ENCODE data around the gene PYGO1. TPM values are rescaled to one million over a fixed set of nuclear protein-coding genes. Genes with fewer than 3 reads are reported as not detected.

Gene PYGO1, protein sequence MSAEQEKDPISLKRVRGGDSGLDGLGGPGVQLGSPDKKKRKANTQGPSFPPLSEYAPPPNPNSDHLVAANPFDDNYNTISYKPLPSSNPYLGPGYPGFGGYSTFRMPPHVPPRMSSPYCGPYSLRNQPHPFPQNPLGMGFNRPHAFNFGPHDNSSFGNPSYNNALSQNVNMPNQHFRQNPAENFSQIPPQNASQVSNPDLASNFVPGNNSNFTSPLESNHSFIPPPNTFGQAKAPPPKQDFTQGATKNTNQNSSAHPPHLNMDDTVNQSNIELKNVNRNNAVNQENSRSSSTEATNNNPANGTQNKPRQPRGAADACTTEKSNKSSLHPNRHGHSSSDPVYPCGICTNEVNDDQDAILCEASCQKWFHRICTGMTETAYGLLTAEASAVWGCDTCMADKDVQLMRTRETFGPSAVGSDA
- polyA plus RNA-seq (2011; rRNA removed) (7.7 and 10.7 TPM in 2 replicates), polyA minus RNA-seq (2011; rRNA and poly(A)+ RNA removed) (7.5 and 13.3 TPM in 2 replicates)

DNA sequence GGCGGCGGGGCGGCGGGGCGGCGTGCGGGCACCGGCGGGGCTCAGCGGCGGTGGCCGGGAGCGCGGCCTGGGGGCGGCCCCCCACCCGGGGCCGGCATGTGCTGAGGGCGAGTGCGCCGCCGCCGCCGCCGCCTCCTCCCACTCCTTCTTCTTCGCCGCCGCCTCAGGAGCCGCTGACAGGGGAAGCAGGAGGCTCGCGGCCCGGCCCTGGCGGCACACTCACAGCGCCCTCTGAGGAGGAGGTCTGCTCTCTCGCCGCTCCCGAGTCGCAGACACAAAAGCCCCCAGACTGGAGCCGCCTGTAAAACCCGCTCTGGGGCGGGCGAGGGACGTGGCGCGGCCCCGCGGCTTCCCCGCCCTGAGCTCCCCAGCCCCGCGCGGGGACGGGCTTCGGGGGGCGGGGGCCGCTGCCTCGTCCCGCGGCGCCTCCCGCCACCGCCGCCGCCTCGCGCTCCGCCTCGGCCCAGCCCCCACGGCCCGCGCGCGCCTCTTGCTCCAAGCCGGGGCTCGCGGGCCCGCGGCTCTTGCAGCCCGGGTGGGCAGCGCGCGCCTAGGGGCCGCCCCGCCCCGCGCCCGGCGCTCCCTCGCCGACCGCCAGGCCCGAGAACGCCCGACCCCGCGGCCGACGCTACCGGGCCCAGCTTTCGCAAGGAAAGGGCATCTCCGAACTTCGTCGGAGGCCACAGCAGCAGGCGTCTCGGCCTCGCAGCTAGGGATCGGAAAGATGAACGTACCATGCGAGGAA is at the start of gene PYGO1:
PYGO1 (minus strand) TSS at position 276 of the 745 bp plus-strand sequence. CDS start 462 bp downstream, outside the sequence.
- CTCF ChIA-PET = interaction anchor here (0.6 to 1.2 kb wide), 7 partner anchors 29 to 337 kb away, joined by 3 to 6 read pairs (median 3); no protein-coding TSS in a partner anchor
- POLR2A ChIA-PET = no interaction called here

DNA sequence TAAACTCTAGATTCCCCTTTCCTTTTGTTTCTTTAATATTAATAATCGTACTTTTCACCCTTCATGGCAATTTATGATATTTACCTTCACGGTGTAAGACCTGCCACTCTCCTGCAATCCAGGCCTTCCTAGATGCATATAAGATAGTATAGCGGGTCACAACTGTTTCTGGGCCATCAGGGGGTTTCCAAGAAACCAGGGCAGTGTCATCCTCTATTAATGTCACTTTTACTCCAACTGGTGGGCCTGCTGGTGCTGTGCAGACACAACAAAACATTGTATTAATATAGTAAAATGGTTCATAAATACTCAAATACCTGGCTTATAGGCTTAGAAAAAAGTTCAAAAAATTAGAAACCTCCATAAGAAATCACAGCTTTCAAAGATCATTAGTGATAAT is 48.9 kb upstream of the PYGO1 start:
- TF ChIP-seq, protein P1, sequence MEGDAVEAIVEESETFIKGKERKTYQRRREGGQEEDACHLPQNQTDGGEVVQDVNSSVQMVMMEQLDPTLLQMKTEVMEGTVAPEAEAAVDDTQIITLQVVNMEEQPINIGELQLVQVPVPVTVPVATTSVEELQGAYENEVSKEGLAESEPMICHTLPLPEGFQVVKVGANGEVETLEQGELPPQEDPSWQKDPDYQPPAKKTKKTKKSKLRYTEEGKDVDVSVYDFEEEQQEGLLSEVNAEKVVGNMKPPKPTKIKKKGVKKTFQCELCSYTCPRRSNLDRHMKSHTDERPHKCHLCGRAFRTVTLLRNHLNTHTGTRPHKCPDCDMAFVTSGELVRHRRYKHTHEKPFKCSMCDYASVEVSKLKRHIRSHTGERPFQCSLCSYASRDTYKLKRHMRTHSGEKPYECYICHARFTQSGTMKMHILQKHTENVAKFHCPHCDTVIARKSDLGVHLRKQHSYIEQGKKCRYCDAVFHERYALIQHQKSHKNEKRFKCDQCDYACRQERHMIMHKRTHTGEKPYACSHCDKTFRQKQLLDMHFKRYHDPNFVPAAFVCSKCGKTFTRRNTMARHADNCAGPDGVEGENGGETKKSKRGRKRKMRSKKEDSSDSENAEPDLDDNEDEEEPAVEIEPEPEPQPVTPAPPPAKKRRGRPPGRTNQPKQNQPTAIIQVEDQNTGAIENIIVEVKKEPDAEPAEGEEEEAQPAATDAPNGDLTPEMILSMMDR (IDR thresholded peaks at IDR 0.05; ENCODE audit: low read depth, low read length) = no peak
- Histone ChIP-seq H3K9me3 (ENCODE audit: control insufficient read depth, insufficient read depth, low read length) (no peaks in the 10 kb centered on the region), H3K27ac (ENCODE audit: low read depth, low read length) (no peak overlapping the region), H3K27me3 (ENCODE audit: control insufficient read depth, insufficient read depth, low read length) (no peaks in the 10 kb centered on the region), H3K4me3 (ENCODE audit: low read depth, low read length) (no peak overlapping the region)
- no peak for DNase-seq (ENCODE audit: low read depth, low spot score)
- POLR2A ChIA-PET = no interaction called here
- CTCF ChIA-PET = interaction anchor here (0.6 to 3.4 kb wide), 5 partner anchors 10 to 198 kb away, joined by 3 to 19 read pairs (median 3); no protein-coding TSS in a partner anchor

More for the DNA sequence above, at the start of gene PYGO1:
- TF ChIP-seq, protein P1 (IDR thresholded peaks at IDR 0.05; ENCODE audit: low read depth, low read length) = no peak; the same call in 1 of the 2 replicates
- no peaks in the 10 kb centered on the region; the same call in 1 of the 2 replicates for H3K9me3 ChIP-seq (ENCODE audit: control insufficient read depth, insufficient read depth, low read length)
- H3K27me3 ChIP-seq (ENCODE audit: control insufficient read depth, insufficient read depth, low read length) = no peaks in the 10 kb centered on the region
- H3K4me3 ChIP-seq (ENCODE audit: low read depth, low read length) = peak within 1 kb of the TSS; percentile 77
- peak within 1 kb of the TSS; percentile 83 for H3K27ac ChIP-seq (ENCODE audit: low read depth, low read length)
- DNase-seq (ENCODE audit: low read depth, low spot score) = peak; percentile 24

DNA sequence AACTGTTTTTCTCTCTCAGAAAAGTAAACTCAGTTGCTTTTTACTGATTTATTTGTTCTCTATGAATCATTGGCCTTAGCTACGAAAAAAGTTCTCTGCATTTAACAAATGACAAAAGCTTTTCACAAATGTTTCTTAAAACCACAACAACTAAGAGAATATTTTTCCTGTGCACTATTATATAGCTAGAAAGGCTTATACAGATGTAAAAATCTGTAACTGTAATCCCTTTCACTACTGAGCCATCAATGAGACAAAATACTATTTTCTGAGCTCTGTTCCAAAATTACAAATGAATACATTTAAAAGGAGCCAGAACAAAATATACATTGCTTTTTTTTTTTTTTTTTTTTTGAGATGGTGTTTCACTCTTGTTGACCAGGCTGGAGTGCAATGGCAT is 45.6 kb upstream of the PYGO1 start:
- Histone ChIP-seq H3K27me3 (ENCODE audit: control insufficient read depth, insufficient read depth, low read length) (no peaks in the 10 kb centered on the region), H3K27ac (ENCODE audit: low read depth, low read length) (no peak overlapping the region), H3K4me3 (ENCODE audit: low read depth, low read length) (no peak overlapping the region), H3K9me3 (ENCODE audit: control insufficient read depth, insufficient read depth, low read length) (no peaks in the 10 kb centered on the region)
- CTCF ChIA-PET = interaction anchor here (0.7 to 1.8 kb wide), 5 partner anchors 15 to 225 kb away, joined by 3 to 10 read pairs (median 4); partner anchors contain the start of genes CCPG1 and PIERCE2
- TF ChIP-seq, protein P1 (IDR thresholded peaks at IDR 0.05; ENCODE audit: low read depth, low read length) = no peak
- POLR2A ChIA-PET = interaction anchor here (0.6 to 0.7 kb wide), 2 partner anchors 190 to 524 kb away, joined by 3 to 7 read pairs; no protein-coding TSS in a partner anchor
- no peak for DNase-seq (ENCODE audit: low read depth, low spot score)

DNA sequence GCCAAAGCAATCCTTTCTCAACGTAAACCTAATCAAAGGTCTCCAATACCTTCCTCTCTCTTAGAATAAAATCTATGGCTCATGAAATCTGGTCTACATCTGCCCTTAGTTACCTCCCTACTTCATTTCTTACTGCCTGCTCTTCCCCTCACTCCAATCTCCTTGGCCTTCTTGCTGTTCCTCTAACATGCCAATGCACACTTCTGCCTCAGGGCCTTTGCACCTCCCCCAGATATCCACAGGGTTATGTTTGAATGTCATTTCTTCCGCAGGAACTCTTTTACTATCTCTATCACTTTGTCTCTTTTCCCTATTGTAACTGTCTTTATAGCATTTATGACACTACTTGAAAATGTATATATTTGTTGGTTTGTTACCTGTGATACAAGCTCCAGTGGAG is 44.3 kb upstream of the PYGO1 start:
- CTCF ChIA-PET = no interaction called here
- no peak for DNase-seq (ENCODE audit: low read depth, low spot score)
- POLR2A ChIA-PET = no interaction called here

More for the DNA sequence above, 44.3 kb upstream of the PYGO1 start:
- H3K4me3 ChIP-seq (ENCODE audit: low read depth, low read length) = no peak overlapping the region
- no peaks in the 10 kb centered on the region for H3K27me3 ChIP-seq (ENCODE audit: control insufficient read depth, insufficient read depth, low read length)
- no peaks in the 10 kb centered on the region for H3K9me3 ChIP-seq (ENCODE audit: control insufficient read depth, insufficient read depth, low read length)
- H3K27ac ChIP-seq (ENCODE audit: low read depth, low read length) = no peak overlapping the region
- TF ChIP-seq, protein P1 (IDR thresholded peaks at IDR 0.05; ENCODE audit: low read depth, low read length) = no peak

Data from AG04450 (cell line).